Endothelial cell of hepatic sinusoid (primary cell): ENCODE results near the gene ALPK3.

Source experiments
- in situ Hi-C: cut with HindIII; loops from 2 replicates; pipeline ENCODE4 v1.10.0; 2017; ENCODE audit warnings: low sequenced_read_pairs

Gene ALPK3

GRCh38 chr15:84887938-84888337, 70.8 kb downstream of the ALPK3 start:
- in situ Hi-C loops: no loop called here

- in situ Hi-C loops: no loop called here
Observed at GRCh38 chr15:84888639-84889038, 71.5 kb downstream of the ALPK3 start.

- in situ Hi-C loops: no loop called here
Observed at GRCh38 chr15:84889313-84889990, 72.3 kb downstream of the ALPK3 start.

GRCh38 chr15:84889991-84890669, 73.0 kb downstream of the ALPK3 start:
- in situ Hi-C loops: loop anchor here (5.0 kb wide), 1 partner anchor 83 kb away; no protein-coding TSS in a partner anchor

- in situ Hi-C loops: loop anchor here (5.0 kb wide), 1 partner anchor 83 kb away; no protein-coding TSS in a partner anchor
Observed at GRCh38 chr15:84890670-84891162, 73.6 kb downstream of the ALPK3 start.

- in situ Hi-C loops: loop anchor here (5.0 kb wide), 1 partner anchor 84 kb away; no protein-coding TSS in a partner anchor
Observed at GRCh38 chr15:84891339-84891738, 74.2 kb downstream of the ALPK3 start.

- in situ Hi-C loops: loop anchor here (5.0 kb wide), 1 partner anchor 86 kb away; no protein-coding TSS in a partner anchor
Observed at GRCh38 chr15:84892786-84893307, 75.7 kb downstream of the ALPK3 start.

GRCh38 chr15:84893607-84894006, 76.5 kb downstream of the ALPK3 start:
- in situ Hi-C loops: loop anchor here (5.0 kb wide), 1 partner anchor 86 kb away; no protein-coding TSS in a partner anchor

- in situ Hi-C loops: loop anchor here (5.0 kb wide), 1 partner anchor 88 kb away; no protein-coding TSS in a partner anchor
Observed at GRCh38 chr15:84894736-84895425, 77.7 kb downstream of the ALPK3 start.

- in situ Hi-C loops: no loop called here
Observed at GRCh38 chr15:84898761-84899160, 81.6 kb downstream of the ALPK3 start.

GRCh38 chr15:84899750-84900149, 82.6 kb downstream of the ALPK3 start:
- in situ Hi-C loops: no loop called here

- in situ Hi-C loops: no loop called here
Observed at GRCh38 chr15:84901540-84901939, 84.4 kb downstream of the ALPK3 start.

- in situ Hi-C loops: no loop called here
Observed at GRCh38 chr15:84903751-84904150, 86.6 kb downstream of the ALPK3 start.

- in situ Hi-C loops: no loop called here
Observed at GRCh38 chr15:84904419-84904818, 87.3 kb downstream of the ALPK3 start.

- in situ Hi-C loops: no loop called here
Observed at GRCh38 chr15:84905016-84905916, 88.1 kb downstream of the ALPK3 start.

- in situ Hi-C loops: no loop called here
Observed at GRCh38 chr15:84907731-84908130, 90.6 kb downstream of the ALPK3 start.

- in situ Hi-C loops: no loop called here
Observed at GRCh38 chr15:84908564-84908963, 91.4 kb downstream of the ALPK3 start.

GRCh38 chr15:84909029-84909428, 91.9 kb downstream of the ALPK3 start:
- in situ Hi-C loops: no loop called here

GRCh38 chr15:84909782-84910181, 92.6 kb downstream of the ALPK3 start:
- in situ Hi-C loops: loop anchor here (5.0 kb wide), 1 partner anchor 77 kb away; no protein-coding TSS in a partner anchor
